Measurements from ENCODE around the gene ZNF268.

ZNF268 gene

DNA sequence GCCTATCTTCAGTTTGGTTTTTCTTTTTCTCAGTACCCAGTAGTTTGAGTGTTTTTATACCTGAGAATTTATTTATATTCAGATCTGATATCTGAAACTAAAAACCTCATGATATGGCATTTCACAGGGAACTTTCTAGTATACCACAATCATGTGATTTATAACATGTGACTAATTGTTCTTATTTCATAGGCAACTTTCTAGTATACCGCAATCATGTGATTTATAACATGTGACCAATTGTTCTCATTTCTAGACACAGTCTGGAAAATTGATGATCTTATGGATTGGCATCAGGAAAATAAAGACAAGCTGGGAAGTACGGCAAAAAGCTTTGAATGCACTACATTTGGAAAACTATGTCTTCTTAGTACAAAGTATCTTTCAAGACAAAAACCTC lies 20.6 kb downstream of the ZNF268 start:
- Histone ChIP-seq H3K9me3 (ENCODE audit: control insufficient read depth, low read length) (peaks cover 58% of the 10 kb centered on the region), H3K36me3 (ENCODE audit: control insufficient read depth, insufficient read depth, low read length) (peaks cover 32% of the 10 kb centered on the region), H3K27me3 (replicated peaks; ENCODE audit: control insufficient read depth, insufficient read depth, low read length, poor library complexity, severe bottlenecking) (no peaks in the 10 kb centered on the region), H3K4me3 (ENCODE audit: insufficient read depth, low read depth, low read length, poor library complexity, severe bottlenecking) (no peak overlapping the region), H3K4me1 (ENCODE audit: control insufficient read depth, insufficient read depth, low read length, poor library complexity, severe bottlenecking) (no peaks in the 10 kb centered on the region), H3K27ac (ENCODE audit: insufficient read depth, low read length, poor library complexity, severe bottlenecking) (no peak overlapping the region)
- no peak for DNase-seq

DNA sequence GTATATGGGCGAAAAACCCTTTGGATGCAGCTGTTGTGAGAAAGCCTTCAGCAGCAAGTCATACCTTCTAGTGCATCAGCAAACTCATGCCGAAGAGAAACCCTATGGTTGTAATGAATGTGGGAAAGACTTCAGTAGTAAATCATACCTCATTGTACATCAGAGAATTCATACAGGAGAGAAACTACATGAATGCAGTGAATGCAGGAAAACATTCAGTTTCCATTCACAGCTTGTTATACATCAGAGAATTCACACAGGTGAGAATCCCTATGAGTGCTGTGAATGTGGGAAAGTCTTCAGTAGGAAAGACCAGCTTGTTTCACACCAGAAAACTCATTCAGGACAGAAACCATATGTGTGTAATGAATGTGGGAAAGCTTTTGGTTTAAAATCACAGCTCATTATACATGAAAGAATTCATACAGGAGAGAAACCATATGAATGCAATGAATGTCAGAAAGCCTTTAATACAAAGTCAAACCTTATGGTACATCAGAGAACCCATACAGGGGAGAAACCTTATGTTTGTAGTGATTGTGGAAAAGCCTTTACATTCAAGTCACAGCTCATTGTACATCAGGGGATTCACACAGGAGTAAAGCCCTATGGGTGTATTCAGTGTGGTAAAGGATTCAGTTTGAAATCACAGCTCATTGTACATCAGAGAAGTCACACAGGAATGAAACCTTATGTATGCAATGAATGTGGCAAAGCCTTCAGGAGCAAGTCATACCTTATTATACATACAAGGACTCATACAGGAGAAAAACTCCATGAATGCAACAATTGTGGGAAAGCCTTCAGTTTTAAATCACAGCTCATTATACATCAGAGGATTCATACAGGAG lies 21.4 kb downstream of the ZNF268 start:
- H3K4me1 ChIP-seq (ENCODE audit: control insufficient read depth, insufficient read depth, low read length, poor library complexity, severe bottlenecking): no peaks in the 10 kb centered on the region
- H3K9me3 ChIP-seq (ENCODE audit: control insufficient read depth, low read length): peaks cover 66% of the 10 kb centered on the region
- no peak overlapping the region for H3K27ac ChIP-seq (ENCODE audit: insufficient read depth, low read length, poor library complexity, severe bottlenecking)
- H3K27me3 ChIP-seq (replicated peaks; ENCODE audit: control insufficient read depth, insufficient read depth, low read length, poor library complexity, severe bottlenecking): no peaks in the 10 kb centered on the region
- H3K36me3 ChIP-seq (ENCODE audit: control insufficient read depth, insufficient read depth, low read length): peaks cover 32% of the 10 kb centered on the region
- H3K4me3 ChIP-seq (ENCODE audit: insufficient read depth, low read depth, low read length, poor library complexity, severe bottlenecking): no peak overlapping the region
- no peak for DNase-seq

DNA sequence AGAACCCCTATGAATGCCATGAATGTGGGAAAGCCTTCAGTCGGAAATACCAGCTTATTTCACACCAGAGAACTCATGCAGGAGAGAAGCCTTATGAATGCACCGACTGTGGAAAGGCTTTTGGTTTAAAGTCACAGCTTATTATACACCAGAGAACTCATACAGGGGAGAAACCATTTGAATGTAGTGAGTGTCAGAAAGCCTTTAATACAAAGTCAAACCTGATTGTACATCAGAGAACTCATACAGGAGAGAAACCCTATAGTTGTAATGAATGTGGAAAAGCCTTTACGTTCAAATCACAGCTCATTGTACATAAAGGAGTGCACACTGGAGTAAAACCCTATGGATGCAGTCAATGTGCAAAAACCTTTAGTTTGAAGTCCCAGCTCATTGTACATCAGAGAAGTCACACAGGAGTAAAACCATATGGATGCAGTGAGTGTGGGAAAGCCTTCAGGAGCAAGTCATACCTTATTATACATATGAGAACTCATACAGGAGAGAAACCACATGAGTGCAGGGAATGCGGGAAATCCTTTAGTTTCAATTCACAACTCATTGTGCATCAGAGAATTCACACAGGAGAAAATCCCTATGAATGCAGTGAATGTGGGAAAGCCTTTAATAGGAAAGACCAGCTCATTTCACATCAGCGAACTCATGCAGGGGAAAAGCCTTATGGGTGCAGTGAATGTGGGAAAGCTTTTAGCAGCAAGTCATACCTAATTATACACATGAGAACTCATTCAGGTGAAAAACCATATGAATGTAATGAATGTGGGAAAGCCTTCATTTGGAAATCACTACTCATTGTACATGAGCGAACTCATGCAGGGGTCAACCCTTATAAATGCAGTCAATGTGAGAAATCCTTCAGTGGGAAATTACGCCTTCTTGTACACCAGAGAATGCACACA lies 22.3 kb downstream of the ZNF268 start:
- no peaks in the 10 kb centered on the region for H3K27me3 ChIP-seq (replicated peaks; ENCODE audit: control insufficient read depth, insufficient read depth, low read length, poor library complexity, severe bottlenecking)
- H3K9me3 ChIP-seq (ENCODE audit: control insufficient read depth, low read length): peaks cover 75% of the 10 kb centered on the region
- peaks cover 32% of the 10 kb centered on the region for H3K36me3 ChIP-seq (ENCODE audit: control insufficient read depth, insufficient read depth, low read length)
- no peak overlapping the region for H3K27ac ChIP-seq (ENCODE audit: insufficient read depth, low read length, poor library complexity, severe bottlenecking)
- H3K4me1 ChIP-seq (ENCODE audit: control insufficient read depth, insufficient read depth, low read length, poor library complexity, severe bottlenecking): no peaks in the 10 kb centered on the region
- H3K4me3 ChIP-seq (ENCODE audit: insufficient read depth, low read depth, low read length, poor library complexity, severe bottlenecking): no peak overlapping the region
- no peak for DNase-seq

DNA sequence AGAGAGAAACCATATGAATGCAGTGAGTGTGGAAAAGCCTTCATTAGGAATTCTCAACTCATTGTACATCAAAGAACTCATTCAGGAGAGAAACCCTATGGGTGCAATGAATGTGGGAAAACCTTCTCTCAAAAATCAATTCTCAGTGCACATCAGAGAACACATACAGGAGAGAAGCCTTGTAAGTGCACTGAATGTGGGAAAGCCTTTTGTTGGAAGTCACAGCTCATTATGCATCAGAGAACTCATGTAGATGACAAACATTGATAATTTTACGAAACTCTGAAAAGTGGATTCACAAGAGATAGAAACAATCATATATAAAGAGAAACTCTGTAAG lies 22.9 kb downstream of the ZNF268 start:
- no peak for DNase-seq
- Histone ChIP-seq H3K9me3 (ENCODE audit: control insufficient read depth, low read length) (peaks cover 76% of the 10 kb centered on the region), H3K27ac (ENCODE audit: insufficient read depth, low read length, poor library complexity, severe bottlenecking) (no peak overlapping the region), H3K27me3 (replicated peaks; ENCODE audit: control insufficient read depth, insufficient read depth, low read length, poor library complexity, severe bottlenecking) (no peaks in the 10 kb centered on the region), H3K36me3 (ENCODE audit: control insufficient read depth, insufficient read depth, low read length) (peaks cover 32% of the 10 kb centered on the region), H3K4me3 (ENCODE audit: insufficient read depth, low read depth, low read length, poor library complexity, severe bottlenecking) (no peak overlapping the region), H3K4me1 (ENCODE audit: control insufficient read depth, insufficient read depth, low read length, poor library complexity, severe bottlenecking) (no peaks in the 10 kb centered on the region)

DNA sequence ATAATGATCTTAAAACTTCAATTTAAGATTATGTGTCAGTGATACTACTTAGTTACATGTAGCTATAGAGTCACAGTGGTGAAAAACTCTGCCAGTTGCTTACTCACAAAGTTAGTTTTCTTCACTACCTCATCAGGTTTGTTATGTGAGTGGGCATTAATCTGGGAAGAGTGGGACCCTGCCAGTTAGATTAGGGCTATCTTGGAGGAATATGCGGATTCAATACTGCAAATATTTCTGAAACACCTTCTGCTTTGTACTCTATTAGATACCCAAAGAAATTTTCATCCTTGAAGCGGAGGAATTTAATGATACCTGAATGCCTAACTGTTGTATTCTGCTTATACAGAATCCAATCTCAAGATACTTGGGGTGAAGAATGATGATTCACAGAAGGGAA lies 25.1 kb downstream of the ZNF268 start:
- H3K36me3 ChIP-seq (ENCODE audit: control insufficient read depth, insufficient read depth, low read length): peaks cover 21% of the 10 kb centered on the region
- peaks cover 87% of the 10 kb centered on the region for H3K9me3 ChIP-seq (ENCODE audit: control insufficient read depth, low read length)
- no peak overlapping the region for H3K4me3 ChIP-seq (ENCODE audit: insufficient read depth, low read depth, low read length, poor library complexity, severe bottlenecking)
- no peak overlapping the region for H3K27ac ChIP-seq (ENCODE audit: insufficient read depth, low read length, poor library complexity, severe bottlenecking)
- no peaks in the 10 kb centered on the region for H3K27me3 ChIP-seq (replicated peaks; ENCODE audit: control insufficient read depth, insufficient read depth, low read length, poor library complexity, severe bottlenecking)
- H3K4me1 ChIP-seq (ENCODE audit: control insufficient read depth, insufficient read depth, low read length, poor library complexity, severe bottlenecking): no peaks in the 10 kb centered on the region
- DNase-seq: no peak

DNA sequence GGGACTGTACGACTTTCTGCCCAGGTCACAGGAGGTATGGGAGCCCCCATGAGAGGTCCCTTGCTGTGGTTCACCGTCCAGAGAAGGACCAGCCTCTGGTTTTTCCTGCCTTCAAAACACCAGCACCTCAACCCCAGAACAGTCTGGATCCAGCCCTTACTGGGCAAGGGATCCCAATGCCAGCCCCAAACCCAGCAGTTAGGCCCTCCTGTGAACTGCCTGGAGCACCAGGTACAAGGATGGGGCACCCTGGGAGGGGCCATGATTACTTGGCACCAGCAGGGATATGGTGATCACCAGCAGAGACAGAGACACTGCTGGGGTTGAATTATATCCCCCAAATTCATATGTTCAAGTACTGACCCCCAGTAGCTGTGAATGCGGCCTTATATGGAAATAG lies 34.4 kb downstream of the ZNF268 start:
- Histone ChIP-seq H3K9me3 (ENCODE audit: control insufficient read depth, low read length) (peaks cover 27% of the 10 kb centered on the region), H3K36me3 (ENCODE audit: control insufficient read depth, insufficient read depth, low read length) (no peaks in the 10 kb centered on the region), H3K4me3 (ENCODE audit: insufficient read depth, low read depth, low read length, poor library complexity, severe bottlenecking) (no peak overlapping the region), H3K27ac (ENCODE audit: insufficient read depth, low read length, poor library complexity, severe bottlenecking) (no peak overlapping the region), H3K4me1 (ENCODE audit: control insufficient read depth, insufficient read depth, low read length, poor library complexity, severe bottlenecking) (no peaks in the 10 kb centered on the region), H3K27me3 (replicated peaks; ENCODE audit: control insufficient read depth, insufficient read depth, low read length, poor library complexity, severe bottlenecking) (no peaks in the 10 kb centered on the region)
- DNase-seq: no peak

DNA sequence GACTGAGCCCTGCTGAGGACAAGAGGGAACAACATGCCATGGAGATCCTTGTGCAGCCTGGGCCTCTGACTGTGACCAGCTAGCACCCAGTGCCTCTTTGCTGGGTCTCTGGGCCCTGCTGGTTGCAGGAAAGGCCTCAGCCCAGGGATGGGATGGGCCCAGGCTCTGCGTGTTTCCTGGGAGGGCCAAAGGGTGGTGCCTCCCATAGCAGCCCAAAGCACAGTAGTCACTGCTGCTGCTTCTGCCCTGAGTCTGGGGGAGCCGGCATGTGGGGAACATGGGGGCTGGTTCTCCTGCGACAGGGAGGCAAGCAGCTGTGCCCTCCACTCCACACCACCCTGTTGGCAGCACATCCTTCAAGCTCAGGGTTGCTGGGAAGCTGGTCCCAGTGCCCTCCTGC lies 35.9 kb downstream of the ZNF268 start:
- no peak for DNase-seq
- H3K27me3 ChIP-seq (replicated peaks; ENCODE audit: control insufficient read depth, insufficient read depth, low read length, poor library complexity, severe bottlenecking): no peaks in the 10 kb centered on the region
- peaks cover 16% of the 10 kb centered on the region for H3K9me3 ChIP-seq (ENCODE audit: control insufficient read depth, low read length)
- H3K27ac ChIP-seq (ENCODE audit: insufficient read depth, low read length, poor library complexity, severe bottlenecking): no peak overlapping the region
- H3K36me3 ChIP-seq (ENCODE audit: control insufficient read depth, insufficient read depth, low read length): no peaks in the 10 kb centered on the region
- no peak overlapping the region for H3K4me3 ChIP-seq (ENCODE audit: insufficient read depth, low read depth, low read length, poor library complexity, severe bottlenecking)
- H3K4me1 ChIP-seq (ENCODE audit: control insufficient read depth, insufficient read depth, low read length, poor library complexity, severe bottlenecking): no peaks in the 10 kb centered on the region

DNA sequence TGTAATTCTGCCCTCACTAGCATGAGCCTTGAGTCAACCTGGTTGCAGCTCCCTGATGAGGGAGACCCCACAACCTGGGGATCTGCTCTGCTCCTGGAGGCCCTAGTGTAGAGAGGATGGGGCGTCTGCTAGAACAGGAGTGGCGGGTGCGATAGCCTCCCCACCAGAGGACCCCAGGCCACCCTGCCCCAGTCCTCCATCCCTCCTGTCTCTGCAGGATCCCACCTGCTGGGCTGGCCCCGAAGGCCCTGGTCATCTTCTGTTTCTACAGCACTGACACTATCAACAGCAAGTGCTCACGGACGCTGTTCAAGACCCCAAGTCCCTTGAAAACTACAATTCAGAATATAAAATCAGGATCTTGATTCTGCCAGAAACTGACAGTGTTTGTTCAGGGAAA lies 39.2 kb downstream of the ZNF268 start:
- Histone ChIP-seq H3K27ac (ENCODE audit: insufficient read depth, low read length, poor library complexity, severe bottlenecking) (no peak overlapping the region), H3K9me3 (ENCODE audit: control insufficient read depth, low read length) (no peaks in the 10 kb centered on the region), H3K36me3 (ENCODE audit: control insufficient read depth, insufficient read depth, low read length) (no peaks in the 10 kb centered on the region), H3K27me3 (replicated peaks; ENCODE audit: control insufficient read depth, insufficient read depth, low read length, poor library complexity, severe bottlenecking) (no peaks in the 10 kb centered on the region), H3K4me3 (ENCODE audit: insufficient read depth, low read depth, low read length, poor library complexity, severe bottlenecking) (no peak overlapping the region), H3K4me1 (ENCODE audit: control insufficient read depth, insufficient read depth, low read length, poor library complexity, severe bottlenecking) (no peaks in the 10 kb centered on the region)
- no peak for DNase-seq

DNA sequence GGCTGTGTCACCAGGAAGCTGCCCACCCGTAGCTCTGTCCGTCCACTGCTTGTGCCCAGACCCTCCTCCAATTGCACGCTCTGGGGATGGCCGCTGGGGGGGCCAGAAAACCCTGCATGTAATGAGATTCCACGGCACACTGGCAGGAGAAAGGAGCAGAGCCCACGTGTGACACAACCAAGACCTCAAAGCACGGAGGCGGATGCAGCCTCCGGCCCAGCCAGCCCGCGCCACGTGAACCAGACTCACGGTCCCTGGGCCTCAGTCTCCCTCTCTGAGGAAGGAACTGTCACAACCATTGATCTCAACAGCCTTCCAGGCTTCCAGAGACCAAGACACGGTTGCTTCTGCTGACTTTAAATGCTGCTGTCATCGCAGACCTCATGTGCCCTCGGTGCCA lies 39.9 kb downstream of the ZNF268 start:
- DNase-seq: no peak
- Histone ChIP-seq H3K27ac (ENCODE audit: insufficient read depth, low read length, poor library complexity, severe bottlenecking) (no peak overlapping the region), H3K4me1 (ENCODE audit: control insufficient read depth, insufficient read depth, low read length, poor library complexity, severe bottlenecking) (no peaks in the 10 kb centered on the region), H3K36me3 (ENCODE audit: control insufficient read depth, insufficient read depth, low read length) (no peaks in the 10 kb centered on the region), H3K9me3 (ENCODE audit: control insufficient read depth, low read length) (no peaks in the 10 kb centered on the region), H3K4me3 (ENCODE audit: insufficient read depth, low read depth, low read length, poor library complexity, severe bottlenecking) (no peak overlapping the region), H3K27me3 (replicated peaks; ENCODE audit: control insufficient read depth, insufficient read depth, low read length, poor library complexity, severe bottlenecking) (no peaks in the 10 kb centered on the region)

DNA sequence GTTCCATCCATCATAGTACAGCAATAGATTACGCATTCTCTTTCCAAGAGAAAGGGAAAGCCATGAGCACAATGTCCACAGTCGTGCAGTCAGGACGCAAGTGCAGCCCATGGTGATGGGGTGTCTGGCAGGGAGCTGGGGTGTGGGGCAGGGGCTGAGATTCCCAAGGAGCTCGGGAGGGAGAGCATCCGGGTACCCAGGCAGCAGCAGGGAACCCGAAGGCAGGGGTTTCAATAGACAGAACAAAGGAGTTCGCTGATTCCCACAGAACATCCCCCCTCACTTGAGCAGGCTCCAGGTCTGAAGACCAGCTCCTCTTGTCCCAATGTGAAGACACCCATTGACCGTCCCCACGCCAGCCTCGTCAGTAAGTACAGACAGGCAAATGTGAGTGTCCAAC lies 40.9 kb downstream of the ZNF268 start:
- Histone ChIP-seq H3K27ac (ENCODE audit: insufficient read depth, low read length, poor library complexity, severe bottlenecking) (no peak overlapping the region), H3K9me3 (ENCODE audit: control insufficient read depth, low read length) (no peaks in the 10 kb centered on the region), H3K4me3 (ENCODE audit: insufficient read depth, low read depth, low read length, poor library complexity, severe bottlenecking) (no peak overlapping the region), H3K4me1 (ENCODE audit: control insufficient read depth, insufficient read depth, low read length, poor library complexity, severe bottlenecking) (no peaks in the 10 kb centered on the region), H3K27me3 (replicated peaks; ENCODE audit: control insufficient read depth, insufficient read depth, low read length, poor library complexity, severe bottlenecking) (no peaks in the 10 kb centered on the region), H3K36me3 (ENCODE audit: control insufficient read depth, insufficient read depth, low read length) (no peaks in the 10 kb centered on the region)
- no peak for DNase-seq

Measured in effector memory CD4-positive, alpha-beta T cell (primary cell).